NT2/D1 (cell line): Measurements from ENCODE around the gene ZNF346.

ENCODE experiments used
- DNase-seq: peaks from one replicate; pipeline ENCODE4 v3.0.0-alpha.2; 2011; ENCODE audit warnings: low read depth, low spot score
- H3K27me3 ChIP-seq: 2 replicates; pipeline ENCODE4 v1.6.0; 2011; ENCODE audit warnings: mild to moderate bottlenecking; ENCODE audit not compliant: insufficient read length, insufficient read depth
- H3K36me3 ChIP-seq: 2 replicates; pipeline ENCODE4 v1.6.1; 2011; ENCODE audit warnings: mild to moderate bottlenecking, low read length, mixed read lengths; ENCODE audit not compliant: insufficient read depth, insufficient read length
- H3K4me1 ChIP-seq: 2 replicates; pipeline ENCODE4 v1.5.1; 2011; ENCODE audit not compliant: insufficient read depth, insufficient read length
- H3K4me3 ChIP-seq: 2 replicates; pipeline ENCODE4 v1.5.1; 2011; ENCODE audit warnings: low read depth; ENCODE audit not compliant: insufficient read length
- H3K9ac ChIP-seq: 2 replicates; pipeline ENCODE4 v1.6.0; 2011; ENCODE audit warnings: low read depth; ENCODE audit not compliant: insufficient read length
- H3K9me3 ChIP-seq: 2 replicates; pipeline ENCODE4 v1.5.1; 2011; ENCODE audit warnings: mild to moderate bottlenecking, low read length; ENCODE audit not compliant: insufficient read depth
- SUZ12 ChIP-seq: IDR thresholded peaks from 2 replicates; pipeline ENCODE4 v1.6.1; 2011; ENCODE audit not compliant: insufficient read length, insufficient read depth; ENCODE audit errors: extremely low read depth
- YY1 ChIP-seq: IDR thresholded peaks from 2 replicates; pipeline ENCODE4 v1.6.1; 2011; ENCODE audit not compliant: insufficient read length, insufficient read depth
- ZNF274 ChIP-seq: IDR thresholded peaks from 2 replicates; pipeline ENCODE4 v1.6.1; 2011; ENCODE audit warnings: mild to moderate bottlenecking, low read depth, low read length

The ZNF346 gene

GRCh38 chr5:177003649-177004048 is 18.8 kb upstream of the ZNF346 start:
- H3K36me3 ChIP-seq: no peaks in the 10 kb centered on the region
- H3K9me3 ChIP-seq: no peaks in the 10 kb centered on the region
- H3K9ac ChIP-seq: no peak overlapping the region
- no peaks in the 10 kb centered on the region for H3K27me3 ChIP-seq
- no peak overlapping the region for H3K4me3 ChIP-seq
- no peaks in the 10 kb centered on the region for H3K4me1 ChIP-seq
- no peak for DNase-seq
- TF ChIP-seq ZNF274 (no peak), YY1 (no peak), SUZ12 (no peak)

GRCh38 chr5:177004961-177005360 is 17.5 kb upstream of the ZNF346 start:
- Histone ChIP-seq H3K27me3 (no peaks in the 10 kb centered on the region), H3K4me1 (no peaks in the 10 kb centered on the region), H3K36me3 (no peaks in the 10 kb centered on the region), H3K4me3 (peak overlapping the region; percentile 90), H3K9ac (no peak overlapping the region), H3K9me3 (no peaks in the 10 kb centered on the region)
- no peak for DNase-seq
- no peak for TF ChIP-seq SUZ12

GRCh38 chr5:177005619-177006264 is 16.8 kb upstream of the ZNF346 start:
- no peak for TF ChIP-seq ZNF274
- TF ChIP-seq YY1: no peak
- no peak for TF ChIP-seq SUZ12
- Histone ChIP-seq H3K4me1 (no peaks in the 10 kb centered on the region), H3K9ac (peak overlapping the region; percentile 93), H3K36me3 (no peaks in the 10 kb centered on the region), H3K27me3 (no peaks in the 10 kb centered on the region), H3K4me3 (peak overlapping the region; percentile 90), H3K9me3 (no peaks in the 10 kb centered on the region)
- DNase-seq: peak; percentile 39

- no peaks in the 10 kb centered on the region for H3K27me3 ChIP-seq
- peak; percentile 85 for DNase-seq
- no peaks in the 10 kb centered on the region for H3K9me3 ChIP-seq
- peak within 1 kb of the TSS; percentile 93 for H3K9ac ChIP-seq
- no peaks in the 10 kb centered on the region for H3K4me1 ChIP-seq
- no peak for TF ChIP-seq ZNF274
- TF ChIP-seq YY1: no peak
- no peak for TF ChIP-seq SUZ12
- peak within 1 kb of the TSS; percentile 90 for H3K4me3 ChIP-seq
- H3K36me3 ChIP-seq: no peaks in the 10 kb centered on the region
These were observed 16.1 kb upstream of the ZNF346 start, which contains the start of gene UIMC1 for GRCh38 chr5:177006265-177006972. TSS of gene UIMC1 (minus strand) at chr5:177006779. CDS start at chr5:176982615, 24,164 bp downstream.

GRCh38 chr5:177008716-177009115 is 13.8 kb upstream of the ZNF346 start:
- no peak overlapping the region for H3K4me3 ChIP-seq
- TF ChIP-seq SUZ12: no peak
- no peak for TF ChIP-seq YY1
- TF ChIP-seq ZNF274: no peak
- H3K9ac ChIP-seq: no peak overlapping the region
- no peaks in the 10 kb centered on the region for H3K4me1 ChIP-seq
- H3K36me3 ChIP-seq: no peaks in the 10 kb centered on the region
- DNase-seq: no peak
- no peaks in the 10 kb centered on the region for H3K27me3 ChIP-seq
- no peaks in the 10 kb centered on the region for H3K9me3 ChIP-seq

DNA sequence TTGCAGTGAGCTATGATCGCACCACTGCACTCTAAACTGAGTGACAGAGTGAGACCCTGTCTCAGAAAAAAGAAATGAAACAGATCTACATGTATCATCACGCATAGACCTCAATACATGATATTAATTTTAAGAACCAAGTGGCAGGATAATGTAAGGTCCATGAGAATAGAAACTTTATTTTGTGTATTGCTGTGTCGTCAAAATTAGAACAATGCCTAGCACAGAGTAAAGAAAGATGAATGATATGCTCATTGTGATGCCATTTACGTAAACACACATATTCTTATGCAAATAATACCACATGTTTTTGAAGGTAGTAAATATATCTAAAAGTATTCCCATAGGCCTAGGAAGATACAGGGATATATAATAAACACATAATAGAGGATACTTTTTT is 12.3 kb upstream of the ZNF346 start:
- Histone ChIP-seq H3K4me1 (no peaks in the 10 kb centered on the region), H3K9ac (no peak overlapping the region), H3K36me3 (no peaks in the 10 kb centered on the region), H3K27me3 (no peaks in the 10 kb centered on the region), H3K9me3 (no peaks in the 10 kb centered on the region), H3K4me3 (no peak overlapping the region)
- no peak for TF ChIP-seq ZNF274
- TF ChIP-seq YY1: no peak
- TF ChIP-seq SUZ12: no peak
- DNase-seq: no peak

DNA sequence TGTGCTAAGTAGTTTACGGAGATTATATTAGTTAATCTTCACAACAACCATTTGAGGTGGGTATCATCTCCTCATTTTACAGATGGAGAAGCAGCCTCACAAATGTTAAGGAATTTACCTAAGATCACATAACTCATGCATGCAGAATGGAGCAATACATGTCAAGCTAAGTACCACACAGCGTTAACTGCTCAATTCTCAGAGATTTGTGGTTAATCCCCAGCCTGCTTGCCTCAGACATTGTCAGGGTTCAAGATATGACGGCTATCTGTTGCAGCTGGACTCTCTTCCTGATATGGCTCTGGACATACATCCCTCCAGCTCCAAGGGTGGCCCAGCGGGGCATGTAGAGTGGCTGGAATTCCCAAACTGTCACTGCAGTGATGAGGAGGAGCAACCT is 7.3 kb upstream of the ZNF346 start:
- TF ChIP-seq ZNF274 (no peak), YY1 (no peak), SUZ12 (no peak)
- H3K36me3 ChIP-seq: no peaks in the 10 kb centered on the region
- DNase-seq: no peak
- H3K9me3 ChIP-seq: no peaks in the 10 kb centered on the region
- no peak overlapping the region for H3K9ac ChIP-seq
- no peaks in the 10 kb centered on the region for H3K27me3 ChIP-seq
- no peaks in the 10 kb centered on the region for H3K4me1 ChIP-seq
- no peak overlapping the region for H3K4me3 ChIP-seq
